ENCODE results near the gene SLC25A1.

DNA sequence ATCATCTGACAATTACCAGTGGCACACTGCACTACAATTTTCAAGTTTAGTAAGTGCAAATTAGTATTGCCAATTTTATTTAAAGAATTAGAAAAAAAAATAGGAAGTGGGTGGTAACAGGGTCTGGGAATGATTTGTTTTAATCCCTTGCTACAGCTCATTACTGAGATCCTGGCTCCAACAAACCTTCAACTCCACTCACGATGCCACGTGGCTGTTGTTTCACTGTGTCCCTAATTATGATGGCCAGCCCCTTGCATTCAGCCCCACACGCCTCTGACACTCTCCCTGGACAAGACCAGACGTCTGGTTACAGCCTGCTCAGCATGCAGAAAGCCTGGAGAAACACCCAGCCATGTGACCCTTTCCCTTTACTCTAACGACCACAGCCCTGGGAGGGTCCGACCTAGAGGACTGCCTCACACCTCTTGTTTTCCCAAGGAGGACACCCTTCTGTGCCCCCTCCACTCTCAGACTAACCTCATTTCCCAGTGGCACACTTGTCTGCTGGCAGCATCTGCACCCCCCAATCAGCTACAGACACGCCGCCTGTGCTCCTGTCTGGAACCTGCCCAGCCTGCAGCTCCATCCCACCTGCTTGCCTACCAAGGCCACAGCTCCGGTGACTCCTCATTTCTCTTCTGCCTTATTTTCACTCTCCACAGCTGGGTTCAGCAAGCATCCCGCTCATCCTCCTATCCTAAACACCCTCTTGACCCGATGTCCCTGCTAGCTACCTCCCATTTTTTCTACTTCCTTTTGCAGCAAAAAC lies 18.5 kb upstream of the SLC25A1 start:
- TF ChIP-seq POLR2A (IDR thresholded peaks at IDR 0.05; ENCODE audit: low read depth, low read length) (no peak), SPI1 (IDR thresholded peaks at IDR 0.05; ENCODE audit: low read depth, low read length) (no peak), POLR2AphosphoS5 (IDR thresholded peaks at IDR 0.05; ENCODE audit: low read depth, low read length) (no peak)
